Upper lobe of right lung (tissue), 1 donor: Measurements from ENCODE around the gene HOXB9. TPM values are rescaled to one million over a fixed set of nuclear protein-coding genes. Genes with fewer than 3 reads are reported as not detected.

ENCODE experiments used
- ATAC-seq: fragments of 200-7000 bp; cut with Tn5 transposase; one replicate; pipeline ENCODE4 v1.9.1; 2020; ENCODE audit warnings: mild to moderate bottlenecking, moderate library complexity
- DNase-seq: peaks from one replicate; pipeline ENCODE4 v3.0.0-alpha.2; 2020
- H3K27ac ChIP-seq: fragments of 200-600 bp; one replicate; pipeline ENCODE4 v1.8.0; 2022
- H3K27me3 ChIP-seq: fragments of 200-600 bp; one replicate; pipeline ENCODE4 v1.8.0; 2022; ENCODE audit warnings: mild to moderate bottlenecking
- H3K36me3 ChIP-seq: fragments of 200-600 bp; one replicate; pipeline ENCODE4 v1.8.0; 2022
- H3K4me1 ChIP-seq: fragments of 200-600 bp; one replicate; pipeline ENCODE4 v1.8.0; 2022
- H3K4me3 ChIP-seq: fragments of 200-600 bp; one replicate; pipeline ENCODE4 v1.8.0; 2022; ENCODE audit warnings: mild to moderate bottlenecking
- H3K9me3 ChIP-seq: fragments of 200-600 bp; one replicate; pipeline ENCODE4 v1.8.0; 2022
- CTCF ChIP-seq: fragments of 200-600 bp; IDR thresholded peaks from one replicate; pipeline ENCODE4 v1.8.0; 2022; ENCODE audit warnings: antibody characterized with exemption
- intact Hi-C: fragments of 100-400 bp; cut with DNase I; formaldehyde crosslinking; loops from one replicate; pipeline ENCODE4 v1.11.0; 2022
- total RNA-seq: library from RNA; stranded (reverse); fragmentation: NEBNext Ultra II Directional; extraction: Animal tissue kit (Norgen Biotek cat#: 25700); gene quantifications from one replicate; pipeline ENCODE4 v1.2.1, GENCODE V29; 2021
- donor health status: DM: no; HTN: yes; CAD: no; lungs with severe emphysema.

The HOXB9 gene
- total RNA-seq, 1 donor from 2014 or later: not detected

DNA sequence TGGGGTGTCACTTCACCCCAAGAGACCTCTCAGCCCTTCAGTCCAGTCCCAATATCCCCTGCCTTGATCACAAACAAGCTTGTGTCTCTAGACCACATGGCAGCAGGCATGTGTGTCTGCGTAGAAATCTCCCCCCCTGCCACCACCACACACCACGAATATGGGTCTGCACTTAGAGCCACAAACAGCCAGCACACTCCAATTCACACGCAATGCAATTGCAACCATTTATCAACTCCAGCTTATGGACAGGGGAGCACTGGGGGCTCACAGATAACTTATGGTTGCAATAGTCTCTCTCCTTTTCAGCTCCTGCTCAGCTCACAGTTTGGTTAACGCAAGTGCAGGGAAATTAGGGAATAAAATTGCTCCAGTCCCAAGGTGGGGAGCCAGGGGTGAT, 2.6 kb downstream of the HOXB9 start:
- H3K27me3 ChIP-seq: peaks cover 100% of the 10 kb centered on the region
- peaks cover 22% of the 10 kb centered on the region for H3K4me1 ChIP-seq
- no peaks in the 10 kb centered on the region for H3K36me3 ChIP-seq
- DNase-seq: no peak
- intact Hi-C loops: loop anchor here (10.0 kb wide), 1 partner anchor 309 kb away; no protein-coding TSS in a partner anchor
- H3K4me3 ChIP-seq: no peak overlapping the region
- H3K9me3 ChIP-seq: no peaks in the 10 kb centered on the region
- H3K27ac ChIP-seq: no peak overlapping the region
- no peak for TF ChIP-seq CTCF
- no peak for ATAC-seq

GRCh38 chr17:48622857-48623256, 3.3 kb downstream of the HOXB9 start:
- Histone ChIP-seq H3K27ac (no peak overlapping the region), H3K27me3 (peaks cover 100% of the 10 kb centered on the region), H3K4me1 (peaks cover 22% of the 10 kb centered on the region), H3K36me3 (no peaks in the 10 kb centered on the region), H3K9me3 (no peaks in the 10 kb centered on the region), H3K4me3 (no peak overlapping the region)
- TF ChIP-seq CTCF: no peak
- intact Hi-C loops: loop anchor here (10.0 kb wide), 1 partner anchor 308 kb away; no protein-coding TSS in a partner anchor
- ATAC-seq (no peak), DNase-seq (no peak)

DNA sequence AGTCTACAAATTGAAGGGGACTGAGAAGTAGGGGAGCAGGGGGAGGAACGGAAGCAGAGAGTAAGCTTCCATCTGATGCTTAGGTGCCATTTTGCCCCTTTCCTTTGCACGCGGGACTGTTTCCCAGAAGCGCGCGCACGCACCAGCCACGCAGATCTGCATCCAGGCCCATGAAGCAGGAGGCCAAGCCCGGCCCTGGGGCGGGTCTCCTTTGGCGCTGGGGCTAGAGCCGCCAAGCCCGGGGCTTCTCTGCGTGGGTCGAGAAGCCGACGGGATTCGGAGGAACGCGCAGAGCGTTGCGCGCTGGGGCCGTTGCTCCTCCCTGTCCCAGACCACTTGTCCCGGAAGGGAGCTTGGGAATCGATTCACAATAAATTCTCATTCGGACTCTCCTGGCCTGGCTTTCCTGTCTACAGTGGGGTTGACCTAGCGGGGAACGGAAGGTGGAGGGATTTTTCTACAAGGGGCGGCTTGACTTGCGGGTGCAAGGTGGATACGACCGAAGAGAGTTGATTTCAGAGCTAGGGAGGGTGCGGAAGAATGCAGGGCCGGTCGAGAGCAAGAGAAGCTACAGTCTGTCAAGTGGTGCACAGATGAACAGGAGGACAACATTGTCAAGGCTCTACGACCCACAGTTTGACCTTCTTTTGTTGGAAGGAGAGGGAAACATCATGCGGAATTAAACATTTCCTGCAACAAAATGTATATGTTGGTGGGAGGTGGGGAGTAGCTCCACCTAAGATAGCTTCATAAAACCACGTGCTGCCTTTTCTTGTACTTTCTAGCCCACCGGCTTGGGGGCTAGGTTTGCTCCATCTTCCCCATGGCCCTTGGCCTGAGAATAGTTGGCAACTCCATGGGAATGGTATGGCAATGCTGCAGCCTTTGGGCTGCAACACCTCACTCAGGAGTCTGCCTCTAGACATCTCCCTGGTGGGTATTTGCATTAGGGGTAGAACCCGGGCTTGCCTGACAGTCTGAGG, 4.5 kb downstream of the HOXB9 start:
- DNase-seq: no peak
- no peak for ATAC-seq
- Histone ChIP-seq H3K27me3 (peaks cover 100% of the 10 kb centered on the region), H3K36me3 (no peaks in the 10 kb centered on the region), H3K27ac (no peak overlapping the region), H3K4me3 (no peak overlapping the region), H3K4me1 (peaks cover 21% of the 10 kb centered on the region), H3K9me3 (no peaks in the 10 kb centered on the region)
- intact Hi-C loops: loop anchor here (10.0 kb wide), 1 partner anchor 307 kb away; no protein-coding TSS in a partner anchor
- no peak for TF ChIP-seq CTCF

- ATAC-seq: no peak
- Histone ChIP-seq H3K4me3 (no peak overlapping the region), H3K27me3 (peaks cover 100% of the 10 kb centered on the region)
Observed at GRCh38 chr17:48620461-48621139, 5.6 kb downstream of the HOXB9 start.

More at GRCh38 chr17:48620461-48621139, 5.6 kb downstream of the HOXB9 start:
- DNase-seq: no peak
- TF ChIP-seq CTCF: no peak
- intact Hi-C loops: loop anchor here (10.0 kb wide), 1 partner anchor 306 kb away; no protein-coding TSS in a partner anchor
- H3K36me3 ChIP-seq: no peaks in the 10 kb centered on the region
- no peak overlapping the region for H3K27ac ChIP-seq
- no peaks in the 10 kb centered on the region for H3K9me3 ChIP-seq
- H3K4me1 ChIP-seq: peaks cover 10% of the 10 kb centered on the region
